GM12878 (cell line): ENCODE measurements around the gene CAPN10. TPM values are rescaled to one million over a fixed set of nuclear protein-coding genes. Genes with fewer than 3 reads are reported as not detected.

Experiments used
- ATAC-seq: fragments of 200-7000 bp; cut with Tn5 transposase; 3 replicates; pipeline ENCODE4 v1.9.1; 2020; ENCODE audit warnings: mild to moderate bottlenecking, moderate library complexity
- BruUV-seq: library from RNA; stranded (reverse); fragments of 400-500 nt; replicated peaks from 2 replicates; lab custom pipeline; 2021; lab: Mats Ljungman, UMichigan
- CTCF ChIA-PET: fragments of 300-600 bp; sonication (Branson Sonifier 250); formaldehyde crosslinking; extraction: SDS; loops from one replicate; lab custom pipeline; 2021; ENCODE audit warnings: inconsistent platforms; lab: Yijun Ruan, JAX
- POLR2A ChIA-PET: fragments of 350-600 bp; formaldehyde crosslinking; extraction: SDS; loops from one replicate; lab custom pipeline; 2021; ENCODE audit warnings: inconsistent platforms; lab: Charles Lee
- RAD21 ChIA-PET: fragments of 300-600 bp; sonication (Branson Sonifier 250); formaldehyde crosslinking; loops from one replicate; lab custom pipeline; 2023; ENCODE audit warnings: antibody characterized with exemption; ENCODE audit not compliant: unreplicated experiment; lab: Charles Lee
- SMC1A ChIA-PET: fragments of 300-600 bp; sonication (Branson Sonifier 250); formaldehyde crosslinking; loops from one replicate; lab custom pipeline; 2023; ENCODE audit not compliant: unreplicated experiment, uncharacterized antibody; lab: Charles Lee
- DNase-seq: peaks from one replicate; pipeline ENCODE4 v3.0.0-alpha.2; 2011; ENCODE audit warnings: low read depth, low spot score
- FAIRE-seq: peaks from 3 replicates; lab custom pipeline; 2011; peaks lifted over from hg19 to GRCh38; lab: Jason Lieb, UNC
- H2AFZ ChIP-seq: 2 replicates; pipeline ENCODE4 v1.6.0; 2011; ENCODE audit warnings: low read depth, low read length, control low read depth; ENCODE audit not compliant: control insufficient read depth
- H3K27ac ChIP-seq: 2 replicates; pipeline ENCODE4 v1.5.1; 2011; ENCODE audit warnings: control low read depth; ENCODE audit not compliant: control insufficient read depth, insufficient read depth
- H3K27me3 ChIP-seq, 2 experiments: replicated peaks in 1 of 2; 2 replicates each; pipeline versions ENCODE4 v1.6.0 to v1.6.1; 2011; ENCODE audit warnings: low read length in 1 of 2; ENCODE audit not compliant: control insufficient read depth in 2 of 2, insufficient read depth in 2 of 2
- H3K36me3 ChIP-seq, 2 experiments: 2 replicates each; pipeline ENCODE4 v1.5.1; 2011; ENCODE audit warnings: low read length in 1 of 2; ENCODE audit not compliant: control insufficient read depth in 2 of 2, insufficient read depth in 2 of 2
- H3K4me1 ChIP-seq: 2 replicates; pipeline ENCODE4 v1.6.1; 2011; ENCODE audit warnings: mild to moderate bottlenecking, low read length, moderate library complexity, mixed read lengths; ENCODE audit not compliant: control insufficient read depth, insufficient read depth
- H3K4me2 ChIP-seq: 2 replicates; pipeline ENCODE4 v1.6.0; 2011; ENCODE audit warnings: control low read depth; ENCODE audit not compliant: control insufficient read depth, insufficient read depth
- H3K4me3 ChIP-seq: fragments of 200-600 bp; sonication (generic); 2 replicates; pipeline ENCODE4 v1.5.1; 2016
- H3K79me2 ChIP-seq: 2 replicates; pipeline ENCODE4 v1.6.0; 2011; ENCODE audit warnings: low read length; ENCODE audit not compliant: control insufficient read depth, insufficient read depth
- H3K9ac ChIP-seq: 2 replicates; pipeline ENCODE4 v1.8.0; 2011; ENCODE audit warnings: low read length, control low read depth, mixed read lengths; ENCODE audit not compliant: control insufficient read depth, insufficient read depth
- H3K9me3 ChIP-seq: replicated peaks from 3 replicates; pipeline ENCODE4 v1.5.1; 2011; ENCODE audit warnings: mild to moderate bottlenecking, low read length; ENCODE audit not compliant: control insufficient read depth, insufficient read depth
- H4K20me1 ChIP-seq: 2 replicates; pipeline ENCODE4 v1.6.0; 2011; ENCODE audit not compliant: control insufficient read depth, insufficient read depth
- DPF2 ChIP-seq: fragments of 450-650 bp; IDR thresholded peaks from 2 replicates; pipeline ENCODE4 v1.6.1; 2017; ENCODE audit warnings: mild to moderate bottlenecking
- EED ChIP-seq: sonication (generic); IDR thresholded peaks from 2 replicates; pipeline ENCODE4 v1.6.1; 2016; ENCODE audit warnings: antibody characterized with exemption, low read depth
- KLF5 ChIP-seq: fragments of 450-650 bp; IDR thresholded peaks from 2 replicates; pipeline ENCODE4 v1.6.1; 2014; ENCODE audit warnings: mild to moderate bottlenecking; ENCODE audit not compliant: partially characterized antibody
- NBN ChIP-seq: fragments of 450-650 bp; IDR thresholded peaks from 2 replicates; pipeline ENCODE4 v1.6.1; 2016
- NFYA ChIP-seq: IDR thresholded peaks from 2 replicates; pipeline ENCODE4 v1.6.1; 2011; ENCODE audit warnings: low read depth, mild to moderate bottlenecking, low read length, improper control_type of control experiment, borderline replicate concordance
- NRF1 ChIP-seq: conservative IDR thresholded peaks from 2 replicates; pipeline ENCODE4 v1.6.1; 2011; ENCODE audit warnings: mild to moderate bottlenecking, low read depth, low read length, improper control_type of control experiment
- PAX8 ChIP-seq: fragments of 450-650 bp; IDR thresholded peaks from 2 replicates; pipeline ENCODE4 v1.6.1; 2017; ENCODE audit warnings: mild to moderate bottlenecking, moderate library complexity
- PBX3 ChIP-seq: IDR thresholded peaks from 2 replicates; pipeline ENCODE4 v1.6.1; 2011; ENCODE audit warnings: mild to moderate bottlenecking, low read depth, low read length, moderate library complexity; ENCODE audit not compliant: insufficient replicate concordance
- WGBS: methylation state at CpG from one replicate; pipeline ENCODE4 v1.1.6; 2016; ENCODE audit warnings: low lambda C conversion rate; ENCODE audit not compliant: insufficient replicate concordance, insufficient coverage; ENCODE audit errors: missing lambda C conversion rate; 5-methylcytosine and 5-hydroxymethylcytosine counted together
- in situ Hi-C: fragments of 300-500 bp; cut with MboI; formaldehyde crosslinking; loops from 9 replicates; pipeline ENCODE4 v1.14.3; 2018; ENCODE audit warnings: mixed read lengths
- intact Hi-C: fragments of 100-400 bp; cut with micrococcal nuclease; formaldehyde crosslinking; loops from one replicate; pipeline ENCODE4 v1.14.2; 2022; ENCODE audit not compliant: unreplicated experiment
- polyA plus RNA-seq, 11 experiments: library from polyadenylated mRNA; depleted of rRNA in 4 of 11; unstranded in 6 of 11; stranded (reverse) in 5 of 11; fragments of >200 nt; fragmentation: Nextera tagmentation in 4 of 11; fragmentation: Illumina TruSeq in 1 of 11; extraction: Ambion mirVana in 4 of 11; extraction: Trizol in 1 of 11; gene quantifications; 1 replicate in 1 of 11; 2 replicates in 10 of 11; pipeline versions ENCODE4 v1.2.1 to v1.2.3, GENCODE V29; 2011 to 2016; ENCODE audit warnings: inconsistent platforms in 2 of 11, missing spikeins in 2 of 11, low read depth in 1 of 11
- total RNA-seq, 4 experiments: library from RNA; depleted of rRNA in 3 of 4; stranded (reverse); fragments of >200 nt in 3 of 4; fragmentation: Illumina TruSeq in 1 of 4; extraction: Trizol in 1 of 4; gene quantifications; 2 replicates each; pipeline versions ENCODE4 v1.2.1 to v1.2.3, GENCODE V29; 2013 to 2021

The CAPN10 gene
- total and polyA plus RNA-seq, 10 of the 15 experiments (the other 5 are each of a cell fraction or from before 2014, with no cell fraction given), result 0.37 to 40.6 (median 17.5) TPM

GRCh38 chr2:240574386-240575100 lies 12.0 kb upstream of the CAPN10 start:
- Histone ChIP-seq H3K36me3 (peaks cover 0 to 7% of the 10 kb centered on the region in 2 experiments; a peak in 3 of 4 replicates), H3K4me1 (peaks cover 22% of the 10 kb centered on the region), H3K4me2 (no peak overlapping the region), H3K27ac (no peak overlapping the region), H3K4me3 (no peak overlapping the region), H3K9ac (no peak overlapping the region), H3K27me3 (no peaks in the 10 kb centered on the region), H3K79me2 (peaks cover 9% of the 10 kb centered on the region), H2AFZ (no peak overlapping the region), H4K20me1 (no peaks in the 10 kb centered on the region; the same call in 1 of the 2 replicates), H3K9me3 (no peaks in the 10 kb centered on the region)
- TF ChIP-seq PBX3 (no peak), NBN (no peak), KLF5 (no peak), EED (no peak), NRF1 (no peak), PAX8 (no peak), DPF2 (no peak), NFYA (no peak)
- no peak for FAIRE-seq
- ChIA-PET CTCF (no interaction called here), SMC1A (no interaction called here), RAD21 (no interaction called here), POLR2A (interaction anchor here (0.7 to 1.0 kb wide), 2 partner anchors 12 to 605 kb away, joined by 3 read pairs; partner anchors contain the start of gene CAPN10)
- in situ Hi-C loops, result no loop called here
- BruUV-seq, result no TSS peak
- WGBS, result 93% methylated on average over 20 of the region's 21 CpGs
- no peak for ATAC-seq
- no peak for DNase-seq
- intact Hi-C loops, result no loop called here
